Endothelial cell (in vitro differentiated cells): Measurements from ENCODE around the gene B3GLCT. TPM values are rescaled to one million over a fixed set of nuclear protein-coding genes. Genes with fewer than 3 reads are reported as not detected.
"Not testable (repeated sequence)": the region's sequence is repeated elsewhere in the genome, so short reads cannot be mapped to it uniquely, and the experiment has no call there.

Source experiments
- DNase-seq: peaks from one replicate; pipeline ENCODE4 v3.0.0; 2021; ENCODE audit warnings: low spot score
- H3K27ac Mint-ChIP-seq: one replicate; pipeline ENCODE4 v1.8.0; 2021; ENCODE audit warnings: mixed read lengths, inconsistent platforms; ENCODE audit not compliant: unreplicated experiment
- H3K27me3 Mint-ChIP-seq: one replicate; pipeline ENCODE4 v1.8.0; 2021; ENCODE audit warnings: mild to moderate bottlenecking, moderate library complexity, mixed read lengths, inconsistent platforms; ENCODE audit not compliant: unreplicated experiment
- H3K36me3 Mint-ChIP-seq: one replicate; pipeline ENCODE4 v1.8.0; 2021; ENCODE audit warnings: mild to moderate bottlenecking, low read depth, mixed read lengths, inconsistent platforms; ENCODE audit not compliant: unreplicated experiment
- H3K4me1 Mint-ChIP-seq: one replicate; pipeline ENCODE4 v1.8.0; 2021; ENCODE audit warnings: mild to moderate bottlenecking, mixed read lengths, inconsistent platforms; ENCODE audit not compliant: unreplicated experiment
- H3K4me3 Mint-ChIP-seq: one replicate; pipeline ENCODE4 v1.8.0; 2021; ENCODE audit warnings: mild to moderate bottlenecking, mixed read lengths, inconsistent platforms; ENCODE audit not compliant: unreplicated experiment
- H3K9me3 Mint-ChIP-seq: one replicate; pipeline ENCODE4 v1.8.0; 2021; ENCODE audit warnings: mixed read lengths, inconsistent platforms; ENCODE audit not compliant: unreplicated experiment
- total RNA-seq: library from RNA; stranded (reverse); fragmentation: NEBNext Ultra II Directional; extraction: Animal tissue kit (Norgen Biotek cat#: 25700); gene quantifications from one replicate; pipeline ENCODE4 v1.2.1, GENCODE V29; 2021; ENCODE audit not compliant: unreplicated experiment
- TF ChIP-seq, protein P1 (sequence below): fragments of 200-600 bp; sonication (generic); IDR thresholded peaks from one replicate; pipeline ENCODE4 v1.5.0; 2021; ENCODE audit warnings: antibody characterized with exemption; ENCODE audit not compliant: unreplicated experiment

B3GLCT gene
- total RNA-seq, 1 donor from 2014 or later = 9.8 TPM

GRCh38 chr13:31172535-31172934 is 27.2 kb upstream of the B3GLCT start:
- DNase-seq = no peak

GRCh38 chr13:31174018-31174417 is 25.8 kb upstream of the B3GLCT start:
- no peaks in the 10 kb centered on the region for H3K9me3 Mint-ChIP-seq
- peaks cover 4% of the 10 kb centered on the region for H3K27me3 Mint-ChIP-seq
- DNase-seq = no peak
- no peak overlapping the region for H3K4me3 Mint-ChIP-seq
- H3K27ac Mint-ChIP-seq = no peak overlapping the region
- TF ChIP-seq, protein P1, sequence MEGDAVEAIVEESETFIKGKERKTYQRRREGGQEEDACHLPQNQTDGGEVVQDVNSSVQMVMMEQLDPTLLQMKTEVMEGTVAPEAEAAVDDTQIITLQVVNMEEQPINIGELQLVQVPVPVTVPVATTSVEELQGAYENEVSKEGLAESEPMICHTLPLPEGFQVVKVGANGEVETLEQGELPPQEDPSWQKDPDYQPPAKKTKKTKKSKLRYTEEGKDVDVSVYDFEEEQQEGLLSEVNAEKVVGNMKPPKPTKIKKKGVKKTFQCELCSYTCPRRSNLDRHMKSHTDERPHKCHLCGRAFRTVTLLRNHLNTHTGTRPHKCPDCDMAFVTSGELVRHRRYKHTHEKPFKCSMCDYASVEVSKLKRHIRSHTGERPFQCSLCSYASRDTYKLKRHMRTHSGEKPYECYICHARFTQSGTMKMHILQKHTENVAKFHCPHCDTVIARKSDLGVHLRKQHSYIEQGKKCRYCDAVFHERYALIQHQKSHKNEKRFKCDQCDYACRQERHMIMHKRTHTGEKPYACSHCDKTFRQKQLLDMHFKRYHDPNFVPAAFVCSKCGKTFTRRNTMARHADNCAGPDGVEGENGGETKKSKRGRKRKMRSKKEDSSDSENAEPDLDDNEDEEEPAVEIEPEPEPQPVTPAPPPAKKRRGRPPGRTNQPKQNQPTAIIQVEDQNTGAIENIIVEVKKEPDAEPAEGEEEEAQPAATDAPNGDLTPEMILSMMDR = no peak
- peaks cover 4% of the 10 kb centered on the region for H3K4me1 Mint-ChIP-seq
- peaks cover 4% of the 10 kb centered on the region for H3K36me3 Mint-ChIP-seq

More at GRCh38 chr13:31172535-31172934, 27.2 kb upstream of the B3GLCT start:
- H3K9me3 Mint-ChIP-seq = no peaks in the 10 kb centered on the region
- H3K27ac Mint-ChIP-seq = no peak overlapping the region
- H3K27me3 Mint-ChIP-seq = peaks cover 4% of the 10 kb centered on the region
- H3K4me1 Mint-ChIP-seq = peaks cover 18% of the 10 kb centered on the region
- peaks cover 4% of the 10 kb centered on the region for H3K36me3 Mint-ChIP-seq
- TF ChIP-seq, protein P1 = no peak
- H3K4me3 Mint-ChIP-seq = no peak overlapping the region

- Mint-ChIP-seq H3K9me3 (no peaks in the 10 kb centered on the region), H3K27ac (no peak overlapping the region), H3K4me3 (no peak overlapping the region), H3K27me3 (no peaks in the 10 kb centered on the region), H3K4me1 (no peaks in the 10 kb centered on the region), H3K36me3 (peaks cover 4% of the 10 kb centered on the region)
- DNase-seq = no peak
- TF ChIP-seq, protein P1 = no peak
Observed at GRCh38 chr13:31175847-31176532, 23.8 kb upstream of the B3GLCT start.

GRCh38 chr13:31177813-31178495 is 21.8 kb upstream of the B3GLCT start:
- not testable (repeated sequence) for H3K27ac Mint-ChIP-seq, H3K4me1 Mint-ChIP-seq, H3K9me3 Mint-ChIP-seq, H3K27me3 Mint-ChIP-seq, H3K4me3 Mint-ChIP-seq, DNase-seq, H3K36me3 Mint-ChIP-seq

DNA sequence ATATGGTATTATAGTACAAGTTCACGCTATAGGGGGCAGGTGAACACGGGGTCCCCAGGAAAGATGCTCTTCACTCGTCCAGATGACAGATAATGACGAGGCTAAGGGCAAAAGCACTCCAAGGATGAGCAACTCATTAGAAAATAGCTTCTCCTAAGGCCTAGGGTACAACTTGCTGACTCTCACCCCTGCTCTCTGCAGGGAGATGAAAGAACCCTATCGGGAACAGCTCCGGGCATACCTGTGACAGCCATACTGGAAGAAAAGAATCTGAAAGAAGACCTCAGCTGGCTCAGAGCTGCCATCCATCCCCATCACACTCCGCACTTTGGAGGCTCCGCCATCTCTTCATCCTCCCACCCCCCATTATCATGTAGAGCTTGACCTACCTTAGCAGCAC is 20.5 kb upstream of the B3GLCT start:
- no peak overlapping the region for H3K4me3 Mint-ChIP-seq
- TF ChIP-seq, protein P1 = no peak

More for the DNA sequence above, 20.5 kb upstream of the B3GLCT start:
- peaks cover 4% of the 10 kb centered on the region for H3K36me3 Mint-ChIP-seq
- H3K4me1 Mint-ChIP-seq = no peaks in the 10 kb centered on the region
- no peaks in the 10 kb centered on the region for H3K9me3 Mint-ChIP-seq
- DNase-seq = no peak
- H3K27ac Mint-ChIP-seq = no peak overlapping the region
- H3K27me3 Mint-ChIP-seq = peaks cover 2% of the 10 kb centered on the region
